NT2/D1 (cell line): Measurements from ENCODE around the gene NFS1.

Experiments
- SUZ12 ChIP-seq: IDR thresholded peaks from 2 replicates; pipeline ENCODE4 v1.6.1; 2011; ENCODE audit not compliant: insufficient read length, insufficient read depth; ENCODE audit errors: extremely low read depth
- YY1 ChIP-seq: IDR thresholded peaks from 2 replicates; pipeline ENCODE4 v1.6.1; 2011; ENCODE audit not compliant: insufficient read length, insufficient read depth

DNA sequence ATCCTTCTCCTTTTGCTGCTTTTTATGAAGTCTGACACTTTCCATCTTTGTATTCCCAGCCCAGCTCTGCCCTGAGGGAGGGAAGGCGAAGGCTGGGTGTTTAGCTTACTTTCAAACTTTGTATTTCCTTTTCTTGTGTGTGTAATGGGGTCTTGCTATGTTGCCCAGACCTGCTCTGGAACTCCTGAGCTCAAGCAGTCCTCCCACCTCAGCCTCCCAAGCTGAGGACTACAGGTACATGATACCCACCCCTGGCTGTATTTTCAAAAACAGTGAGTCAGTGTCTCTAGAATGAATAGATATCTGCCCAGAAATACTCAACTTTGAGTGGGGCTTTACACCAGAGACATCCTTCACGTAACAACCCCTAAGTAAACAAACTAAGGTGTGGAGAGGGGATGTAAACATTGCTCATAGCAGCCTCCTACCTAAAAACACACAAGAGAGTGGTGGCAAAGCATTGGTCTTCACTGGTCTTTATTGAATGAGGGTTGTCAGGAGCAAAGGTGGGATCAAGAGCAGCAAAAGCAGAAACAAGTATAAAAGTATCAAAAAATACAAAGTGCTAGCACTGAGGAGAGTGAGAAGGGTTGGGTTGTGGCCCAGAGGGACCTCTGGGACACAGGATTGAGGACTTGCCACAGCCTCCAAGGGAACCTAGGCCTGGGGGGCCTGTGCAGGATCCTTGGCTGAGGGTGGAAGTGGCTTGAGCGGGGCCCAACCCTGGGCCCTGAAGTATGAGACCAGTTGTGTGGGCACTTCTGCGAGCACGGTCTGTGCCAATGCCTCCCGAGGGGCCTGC lies 73.4 kb downstream of the NFS1 start:
- no peak for TF ChIP-seq SUZ12
- TF ChIP-seq YY1, result no peak
